Activated naive CD4-positive, alpha-beta T cell treated with anti-CD3 and anti-CD28 coated beads, Interleukin-2, amount 10 ng/mL, durations not matched to agents 7 days and 5 days (primary cell): Measurements from ENCODE around the gene BTNL3.
A peak's percentile ranks its signal among the peaks of the same experiment; 100 is the strongest.
"Not testable (repeated sequence)": the region's sequence is repeated elsewhere in the genome, so short reads cannot be mapped to it uniquely, and the experiment has no call there.

Experiments
- CTCF ChIA-PET: fragments of 350-600 bp; sonication (Branson Sonifier 250); formaldehyde crosslinking; loops from one replicate; lab custom pipeline; 2021; ENCODE audit warnings: antibody characterized with exemption; lab: Charles Lee
- DNase-seq: peaks from one replicate; pipeline ENCODE4 v3.0.0-alpha.2; 2020
- H3K27ac Mint-ChIP-seq: one replicate; pipeline ENCODE4 v1.8.0; 2021; ENCODE audit warnings: mild to moderate bottlenecking, moderate library complexity, mixed read lengths
- H3K27me3 Mint-ChIP-seq: one replicate; pipeline ENCODE4 v1.8.0; 2021; ENCODE audit warnings: mild to moderate bottlenecking, mixed read lengths
- H3K36me3 Mint-ChIP-seq: one replicate; pipeline ENCODE4 v1.8.0; 2021; ENCODE audit warnings: mixed read lengths
- H3K4me1 Mint-ChIP-seq: one replicate; pipeline ENCODE4 v1.8.0; 2021; ENCODE audit warnings: mixed read lengths
- H3K4me3 Mint-ChIP-seq: one replicate; pipeline ENCODE4 v1.8.0; 2021; ENCODE audit warnings: mild to moderate bottlenecking, moderate library complexity, mixed read lengths
- H3K9me3 Mint-ChIP-seq: one replicate; pipeline ENCODE4 v1.8.0; 2021; ENCODE audit warnings: mixed read lengths

BTNL3 gene

GRCh38 chr5:181045857-181046256 lies 57.2 kb downstream of the BTNL3 start:
- CTCF ChIA-PET: interaction anchor here (1.8 kb wide), 1 partner anchor 261 kb away, joined by 3 read pairs; no protein-coding TSS in a partner anchor
- H3K4me3 Mint-ChIP-seq, H3K27ac Mint-ChIP-seq, H3K9me3 Mint-ChIP-seq, DNase-seq, H3K36me3 Mint-ChIP-seq, H3K4me1 Mint-ChIP-seq: not testable (repeated sequence)
- peaks cover 42% of the 10 kb centered on the region for H3K27me3 Mint-ChIP-seq

GRCh38 chr5:181047288-181047687 lies 58.6 kb downstream of the BTNL3 start:
- CTCF ChIA-PET: no interaction called here
- Mint-ChIP-seq H3K4me3 (no peak overlapping the region), H3K4me1 (peaks cover 4% of the 10 kb centered on the region), H3K27me3 (peaks cover 48% of the 10 kb centered on the region), H3K9me3 (no peaks in the 10 kb centered on the region), H3K27ac (no peak overlapping the region), H3K36me3 (peaks cover 3% of the 10 kb centered on the region)
- DNase-seq: no peak

GRCh38 chr5:181047921-181048320 lies 59.3 kb downstream of the BTNL3 start:
- CTCF ChIA-PET: no interaction called here
- H3K4me1 Mint-ChIP-seq: peaks cover 6% of the 10 kb centered on the region
- H3K9me3 Mint-ChIP-seq: no peaks in the 10 kb centered on the region
- peaks cover 48% of the 10 kb centered on the region for H3K27me3 Mint-ChIP-seq
- peaks cover 4% of the 10 kb centered on the region for H3K36me3 Mint-ChIP-seq
- no peak overlapping the region for H3K27ac Mint-ChIP-seq
- DNase-seq: no peak
- H3K4me3 Mint-ChIP-seq: no peak overlapping the region

- CTCF ChIA-PET: no interaction called here
- H3K4me1 Mint-ChIP-seq: peaks cover 17% of the 10 kb centered on the region
- DNase-seq: no peak
- no peak overlapping the region for H3K4me3 Mint-ChIP-seq
- no peak overlapping the region for H3K27ac Mint-ChIP-seq
- H3K9me3 Mint-ChIP-seq: no peaks in the 10 kb centered on the region
- H3K27me3 Mint-ChIP-seq: peaks cover 65% of the 10 kb centered on the region
- peaks cover 4% of the 10 kb centered on the region for H3K36me3 Mint-ChIP-seq
Observed at GRCh38 chr5:181050016-181050415, 61.4 kb downstream of the BTNL3 start.

- CTCF ChIA-PET: no interaction called here
Observed at GRCh38 chr5:181051841-181052671, 63.4 kb downstream of the BTNL3 start.

GRCh38 chr5:181052672-181053487 lies 64.2 kb downstream of the BTNL3 start:
- Mint-ChIP-seq H3K4me3 (peak overlapping the region; percentile 58), H3K27ac (no peak overlapping the region), H3K27me3 (peaks cover 90% of the 10 kb centered on the region), H3K36me3 (peaks cover 4% of the 10 kb centered on the region), H3K4me1 (peaks cover 17% of the 10 kb centered on the region), H3K9me3 (no peaks in the 10 kb centered on the region)
- DNase-seq: peak; percentile 44
- CTCF ChIA-PET: no interaction called here

More at GRCh38 chr5:181051841-181052671, 63.4 kb downstream of the BTNL3 start:
- Mint-ChIP-seq H3K4me1 (peaks cover 17% of the 10 kb centered on the region), H3K4me3 (peak overlapping the region; percentile 53), H3K27ac (peak overlapping the region; percentile 75), H3K27me3 (peaks cover 85% of the 10 kb centered on the region), H3K9me3 (no peaks in the 10 kb centered on the region), H3K36me3 (peaks cover 4% of the 10 kb centered on the region)
- DNase-seq: no peak

- Mint-ChIP-seq H3K4me1 (peaks cover 17% of the 10 kb centered on the region), H3K27ac (no peak overlapping the region), H3K36me3 (peaks cover 4% of the 10 kb centered on the region), H3K4me3 (peak overlapping the region; percentile 58), H3K9me3 (no peaks in the 10 kb centered on the region), H3K27me3 (peaks cover 94% of the 10 kb centered on the region)
- DNase-seq: no peak
- CTCF ChIA-PET: no interaction called here
Observed at GRCh38 chr5:181053488-181054121, 65.0 kb downstream of the BTNL3 start.

- no peak for DNase-seq
- CTCF ChIA-PET: no interaction called here
- Mint-ChIP-seq H3K9me3 (no peaks in the 10 kb centered on the region), H3K4me3 (peak overlapping the region; percentile 21), H3K36me3 (peaks cover 4% of the 10 kb centered on the region), H3K4me1 (peaks cover 17% of the 10 kb centered on the region), H3K27me3 (peaks cover 99% of the 10 kb centered on the region), H3K27ac (peak overlapping the region; percentile 51)
Observed at GRCh38 chr5:181054138-181054537, 65.5 kb downstream of the BTNL3 start.

GRCh38 chr5:181054871-181055459 lies 66.3 kb downstream of the BTNL3 start:
- DNase-seq: no peak
- Mint-ChIP-seq H3K27me3 (peaks cover 99% of the 10 kb centered on the region), H3K4me3 (no peak overlapping the region), H3K4me1 (peaks cover 17% of the 10 kb centered on the region), H3K27ac (no peak overlapping the region), H3K9me3 (no peaks in the 10 kb centered on the region), H3K36me3 (peaks cover 4% of the 10 kb centered on the region)
- CTCF ChIA-PET: no interaction called here
